OCI-LY7 (cell line): ENCODE measurements around the gene DNASE2B.

Experiments
- EZH2phosphoT487 ChIP-seq: fragments of 200-600 bp; sonication (generic); IDR thresholded peaks from 2 replicates; pipeline ENCODE4 v1.6.1; 2018; ENCODE audit warnings: low read depth, borderline replicate concordance, mild to moderate bottlenecking, mixed run types, antibody characterized with exemption, low read length, moderate library complexity, mixed read lengths
- TF ChIP-seq, protein P1 (sequence below): fragments of 200-600 bp; sonication (generic); conservative IDR thresholded peaks from 2 replicates; pipeline ENCODE4 v1.5.1; 2014; ENCODE audit warnings: mild to moderate bottlenecking, antibody characterized with exemption, low read length, moderate library complexity, mixed read lengths

DNA sequence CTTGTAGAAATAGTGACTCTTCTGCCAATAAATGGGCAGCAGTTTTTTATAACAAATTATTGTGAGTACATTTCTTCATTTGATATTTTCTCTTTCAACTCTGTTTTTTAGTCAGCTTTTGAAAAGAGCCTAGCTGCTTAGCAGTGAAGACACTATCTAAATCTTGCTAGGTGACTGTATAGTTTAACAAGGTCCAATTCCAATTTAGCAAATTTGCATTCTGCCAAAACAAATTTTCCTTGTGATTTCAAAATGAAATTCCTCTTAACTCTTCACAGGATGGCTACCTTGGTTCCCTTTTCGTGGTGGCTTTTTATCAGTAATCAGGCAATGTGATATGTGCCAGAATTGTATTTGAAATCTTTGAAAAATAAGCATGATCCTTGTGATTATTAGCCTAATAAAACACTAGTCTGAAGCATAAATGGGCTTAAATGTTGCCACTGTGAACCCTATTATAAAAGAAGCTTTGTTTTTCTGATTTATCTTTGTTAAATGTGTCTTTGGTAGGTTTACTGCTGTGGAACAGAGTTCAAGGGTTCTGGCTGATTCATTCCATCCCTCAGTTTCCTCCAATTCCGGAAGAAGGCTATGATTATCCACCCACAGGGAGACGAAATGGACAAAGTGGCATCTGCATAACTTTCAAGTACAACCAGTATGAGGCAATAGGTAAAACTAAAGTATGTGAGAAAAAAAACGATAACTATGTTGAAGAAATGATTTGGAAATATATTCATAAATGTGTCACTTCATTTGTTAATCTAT lies 12.2 kb downstream of the DNASE2B start:
- no peak for TF ChIP-seq EZH2phosphoT487
- TF ChIP-seq, protein P1, sequence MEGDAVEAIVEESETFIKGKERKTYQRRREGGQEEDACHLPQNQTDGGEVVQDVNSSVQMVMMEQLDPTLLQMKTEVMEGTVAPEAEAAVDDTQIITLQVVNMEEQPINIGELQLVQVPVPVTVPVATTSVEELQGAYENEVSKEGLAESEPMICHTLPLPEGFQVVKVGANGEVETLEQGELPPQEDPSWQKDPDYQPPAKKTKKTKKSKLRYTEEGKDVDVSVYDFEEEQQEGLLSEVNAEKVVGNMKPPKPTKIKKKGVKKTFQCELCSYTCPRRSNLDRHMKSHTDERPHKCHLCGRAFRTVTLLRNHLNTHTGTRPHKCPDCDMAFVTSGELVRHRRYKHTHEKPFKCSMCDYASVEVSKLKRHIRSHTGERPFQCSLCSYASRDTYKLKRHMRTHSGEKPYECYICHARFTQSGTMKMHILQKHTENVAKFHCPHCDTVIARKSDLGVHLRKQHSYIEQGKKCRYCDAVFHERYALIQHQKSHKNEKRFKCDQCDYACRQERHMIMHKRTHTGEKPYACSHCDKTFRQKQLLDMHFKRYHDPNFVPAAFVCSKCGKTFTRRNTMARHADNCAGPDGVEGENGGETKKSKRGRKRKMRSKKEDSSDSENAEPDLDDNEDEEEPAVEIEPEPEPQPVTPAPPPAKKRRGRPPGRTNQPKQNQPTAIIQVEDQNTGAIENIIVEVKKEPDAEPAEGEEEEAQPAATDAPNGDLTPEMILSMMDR = no peak
